NCI-H774 (cell line): ENCODE data around the gene MAZ.

Source experiments
- DNase-seq: peaks from one replicate; lab custom pipeline; 2025; lab: John Stamatoyannopoulos, UW

MAZ gene

DNA sequence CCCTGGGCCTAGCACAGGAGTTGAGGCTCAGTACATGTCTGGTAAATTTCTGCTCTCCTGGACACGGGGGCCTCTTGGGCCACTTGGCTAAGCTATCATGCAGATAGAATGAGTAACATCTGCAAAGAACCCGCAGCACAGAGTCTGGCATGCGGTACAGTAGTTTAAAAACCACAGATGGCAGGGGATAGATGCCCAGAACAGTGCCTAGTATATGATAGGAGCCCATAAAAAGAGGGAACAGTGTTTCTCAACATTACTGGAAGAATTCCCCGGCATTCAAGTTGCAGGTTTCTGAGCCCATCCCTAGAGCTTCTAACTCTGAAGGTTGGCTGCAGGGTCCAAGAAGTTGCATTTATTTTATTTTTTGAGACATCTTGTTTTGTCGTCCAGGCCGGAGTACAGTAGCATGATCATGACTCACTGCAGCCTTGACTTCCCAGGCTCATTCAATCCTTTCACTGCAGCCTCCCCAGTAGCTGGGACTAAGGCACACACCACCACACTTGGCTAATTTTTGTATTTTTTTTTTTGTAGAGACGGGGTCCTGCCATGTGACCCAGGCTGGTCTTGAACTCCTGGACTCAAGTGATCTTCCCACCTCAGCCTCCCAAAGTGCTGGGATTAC, 50.9 kb downstream of the MAZ start:
- DNase-seq: no peak

DNA sequence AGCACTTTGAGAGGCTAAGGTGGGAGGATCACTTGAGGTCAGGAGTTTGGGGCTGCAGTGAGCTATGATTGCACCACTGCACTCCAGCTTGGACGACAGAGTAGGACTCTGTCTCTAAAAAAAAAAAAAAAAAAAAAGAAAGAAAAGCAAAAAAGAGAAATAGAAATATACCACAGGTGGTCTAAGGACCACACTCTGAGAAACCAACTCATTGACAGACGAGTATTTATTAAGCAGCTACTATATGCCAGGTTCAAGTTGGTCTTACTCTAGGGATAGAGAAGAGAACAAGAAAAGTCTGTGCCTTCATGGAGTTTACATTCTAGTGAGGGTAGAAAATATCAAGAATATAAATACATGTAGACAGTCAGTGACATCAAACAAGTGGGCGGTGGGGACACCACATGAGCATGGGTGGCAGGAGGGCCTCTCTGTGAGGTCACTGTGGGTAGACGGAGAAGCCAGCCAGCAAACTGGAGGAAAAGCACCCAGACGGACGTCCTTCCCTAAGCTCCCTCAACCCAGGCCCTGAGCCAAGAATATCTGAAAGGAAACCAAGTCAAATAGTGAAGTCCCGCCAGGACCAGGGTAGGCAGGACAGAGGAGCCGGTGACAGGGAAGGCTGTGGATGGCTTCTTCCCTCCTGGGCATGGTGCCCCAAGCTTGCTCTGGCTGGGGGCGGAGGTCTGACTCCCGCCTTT, 52.0 kb downstream of the MAZ start:
- no peak for DNase-seq

DNA sequence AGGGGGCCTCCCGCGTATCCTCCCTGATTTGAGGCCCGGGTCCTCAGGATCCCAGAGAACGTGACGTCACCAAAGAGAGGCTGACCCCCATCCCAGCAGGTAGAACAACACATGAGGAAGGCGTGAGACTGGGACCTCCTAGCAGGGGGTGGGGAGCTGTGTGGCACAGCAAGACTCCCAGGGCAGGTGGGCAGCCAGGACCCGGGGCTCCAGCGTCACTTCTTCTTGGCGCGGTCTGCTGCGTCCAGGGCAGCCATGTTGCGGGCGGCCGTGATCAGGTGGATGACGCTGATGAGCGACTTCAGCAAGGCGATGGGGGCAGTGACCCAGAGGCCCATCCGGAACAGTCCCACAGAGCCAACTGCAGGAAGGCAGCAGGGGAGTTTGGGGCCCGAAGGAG, 52.6 kb downstream of the MAZ start:
- no peak for DNase-seq

DNA sequence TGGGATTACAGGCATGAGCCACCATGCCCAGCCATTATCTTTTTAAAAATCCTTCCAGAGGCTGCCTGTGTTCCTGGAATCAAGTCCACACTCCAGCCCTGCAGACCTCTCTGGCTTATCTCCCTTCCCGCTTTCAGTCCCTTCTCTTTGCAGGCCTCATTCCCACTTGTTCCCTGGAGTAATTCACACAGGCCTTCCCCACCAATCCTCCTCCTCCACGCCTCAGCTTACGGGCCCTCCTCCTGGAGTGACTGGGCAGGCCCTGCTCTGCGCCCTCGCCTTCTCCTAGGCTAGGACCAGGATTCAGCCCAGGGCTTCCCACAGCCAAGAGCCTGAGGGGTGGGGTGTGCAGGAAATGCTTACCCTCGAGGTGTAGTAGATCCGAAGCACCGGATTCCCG, 53.9 kb downstream of the MAZ start:
- DNase-seq: no peak
